ENCODE results near the gene PBX1.

Gene PBX1

DNA sequence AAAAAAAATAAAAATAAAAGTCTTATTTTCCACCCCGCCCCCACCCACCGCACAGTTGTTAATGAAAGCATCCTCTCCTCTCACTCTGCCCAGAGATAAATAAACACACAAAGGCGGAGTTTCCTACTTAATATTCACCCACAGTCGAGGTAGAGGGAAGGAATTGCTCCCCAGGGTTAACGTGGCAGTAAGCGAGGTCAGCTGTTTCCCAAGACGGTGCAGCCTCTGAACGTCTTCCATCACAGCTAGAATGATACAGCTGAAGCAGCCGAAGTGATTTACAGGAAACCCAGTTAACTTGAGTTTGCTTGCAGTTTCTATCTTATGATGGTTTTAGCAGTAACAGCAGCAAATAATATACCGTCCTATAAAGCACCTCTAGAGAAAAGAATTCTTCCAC, 283.9 kb downstream of the PBX1 start (continued):
- TF ChIP-seq ZNF701 (tag by site-specific recombination; IDR thresholded peaks at IDR 0.05) (no peak), HOXD13 (CRISPR knock-in tag; IDR thresholded peaks at IDR 0.05; ENCODE audit: borderline replicate concordance) (no peak)

DNA sequence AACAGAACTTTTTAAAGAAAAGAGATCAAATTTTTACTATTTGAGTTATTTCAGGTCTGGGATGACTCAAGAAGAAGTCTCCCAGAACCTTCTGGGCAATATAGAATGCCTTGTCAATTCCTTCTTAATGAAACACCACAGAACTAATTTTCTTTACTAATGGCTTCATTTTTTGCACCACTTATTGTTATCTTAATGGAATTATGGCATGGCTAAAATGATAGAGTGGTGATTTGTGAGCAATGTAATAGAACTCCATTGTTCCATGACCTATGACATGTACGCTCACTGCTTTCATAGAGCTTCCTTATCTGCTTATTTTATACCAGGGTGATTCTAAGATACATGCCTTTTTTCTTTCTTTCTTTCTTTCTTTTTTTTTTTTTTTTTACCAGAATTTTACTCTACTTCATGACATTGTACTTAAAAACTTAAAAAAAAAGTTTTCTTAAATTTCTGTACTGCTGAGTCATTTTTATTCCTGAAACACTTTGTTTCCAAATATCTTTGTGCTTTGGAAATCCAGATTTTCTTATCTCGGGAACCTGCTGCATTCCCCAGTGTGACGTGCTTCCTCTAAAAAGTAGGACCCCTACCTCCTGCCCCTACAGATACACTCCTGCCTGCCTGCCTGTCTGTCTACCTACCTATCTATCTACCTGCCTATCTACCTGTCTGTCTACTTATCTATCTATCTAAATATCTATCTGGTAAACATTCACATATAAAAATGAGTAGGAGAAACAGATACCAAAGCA, 284.9 kb downstream of the PBX1 start:
- CTCF ChIA-PET = no interaction called here

More for the DNA sequence above, 284.9 kb downstream of the PBX1 start:
- no peak overlapping the region for H3K4me3 ChIP-seq (ENCODE audit: low read depth, low read length)
- peaks cover 0 to 18% of the 10 kb centered on the region in 2 experiments; a peak in 1 of 3 replicates for H3K36me3 ChIP-seq (ENCODE audit: control insufficient read depth in 2 of 2, insufficient read depth in 1 of 2, low read length in 2 of 2)
- POLR2A ChIA-PET = no interaction called here
- no peak overlapping the region for H3K27ac ChIP-seq (ENCODE audit: extremely low read depth, low read depth, low read length)
- no peaks in the 10 kb centered on the region for H3K9me3 ChIP-seq (ENCODE audit: control insufficient read depth, insufficient read depth, low read depth, low read length)
- TF ChIP-seq, protein P1, sequence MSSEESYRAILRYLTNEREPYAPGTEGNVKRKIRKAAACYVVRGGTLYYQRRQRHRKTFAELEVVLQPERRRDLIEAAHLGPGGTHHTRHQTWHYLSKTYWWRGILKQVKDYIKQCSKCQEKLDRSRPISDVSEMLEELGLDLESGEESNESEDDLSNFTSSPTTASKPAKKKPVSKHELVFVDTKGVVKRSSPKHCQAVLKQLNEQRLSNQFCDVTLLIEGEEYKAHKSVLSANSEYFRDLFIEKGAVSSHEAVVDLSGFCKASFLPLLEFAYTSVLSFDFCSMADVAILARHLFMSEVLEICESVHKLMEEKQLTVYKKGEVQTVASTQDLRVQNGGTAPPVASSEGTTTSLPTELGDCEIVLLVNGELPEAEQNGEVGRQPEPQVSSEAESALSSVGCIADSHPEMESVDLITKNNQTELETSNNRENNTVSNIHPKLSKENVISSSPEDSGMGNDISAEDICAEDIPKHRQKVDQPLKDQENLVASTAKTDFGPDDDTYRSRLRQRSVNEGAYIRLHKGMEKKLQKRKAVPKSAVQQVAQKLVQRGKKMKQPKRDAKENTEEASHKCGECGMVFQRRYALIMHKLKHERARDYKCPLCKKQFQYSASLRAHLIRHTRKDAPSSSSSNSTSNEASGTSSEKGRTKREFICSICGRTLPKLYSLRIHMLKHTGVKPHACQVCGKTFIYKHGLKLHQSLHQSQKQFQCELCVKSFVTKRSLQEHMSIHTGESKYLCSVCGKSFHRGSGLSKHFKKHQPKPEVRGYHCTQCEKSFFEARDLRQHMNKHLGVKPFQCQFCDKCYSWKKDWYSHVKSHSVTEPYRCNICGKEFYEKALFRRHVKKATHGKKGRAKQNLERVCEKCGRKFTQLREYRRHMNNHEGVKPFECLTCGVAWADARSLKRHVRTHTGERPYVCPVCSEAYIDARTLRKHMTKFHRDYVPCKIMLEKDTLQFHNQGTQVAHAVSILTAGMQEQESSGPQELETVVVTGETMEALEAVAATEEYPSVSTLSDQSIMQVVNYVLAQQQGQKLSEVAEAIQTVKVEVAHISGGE (tag by site-specific recombination; conservative IDR thresholded peaks at IDR 0.05; ENCODE audit: low read depth) = no peak
- TF ChIP-seq ZBTB7A (tag by site-specific recombination; IDR thresholded peaks at IDR 0.05; ENCODE audit: low read depth) (no peak), PRDM1 (tag by site-specific recombination; IDR thresholded peaks at IDR 0.05) (no peak), ZXDB (tag by site-specific recombination; IDR thresholded peaks at IDR 0.05) (no peak), ZNF670 (tag by site-specific recombination; IDR thresholded peaks at IDR 0.05; ENCODE audit: low read depth) (no peak), ZNF423 (tag by site-specific recombination; IDR thresholded peaks at IDR 0.05) (no peak), ZNF341 (tag by site-specific recombination; IDR thresholded peaks at IDR 0.05; ENCODE audit: low read depth) (no peak), EGR2 (tag by site-specific recombination; IDR thresholded peaks at IDR 0.05; ENCODE audit: low read depth) (no peak), ZNF664 (tag by site-specific recombination; IDR thresholded peaks at IDR 0.05) (no peak), ZNF571 (tag by site-specific recombination; IDR thresholded peaks at IDR 0.05) (no peak)
- TF ChIP-seq, protein P2, sequence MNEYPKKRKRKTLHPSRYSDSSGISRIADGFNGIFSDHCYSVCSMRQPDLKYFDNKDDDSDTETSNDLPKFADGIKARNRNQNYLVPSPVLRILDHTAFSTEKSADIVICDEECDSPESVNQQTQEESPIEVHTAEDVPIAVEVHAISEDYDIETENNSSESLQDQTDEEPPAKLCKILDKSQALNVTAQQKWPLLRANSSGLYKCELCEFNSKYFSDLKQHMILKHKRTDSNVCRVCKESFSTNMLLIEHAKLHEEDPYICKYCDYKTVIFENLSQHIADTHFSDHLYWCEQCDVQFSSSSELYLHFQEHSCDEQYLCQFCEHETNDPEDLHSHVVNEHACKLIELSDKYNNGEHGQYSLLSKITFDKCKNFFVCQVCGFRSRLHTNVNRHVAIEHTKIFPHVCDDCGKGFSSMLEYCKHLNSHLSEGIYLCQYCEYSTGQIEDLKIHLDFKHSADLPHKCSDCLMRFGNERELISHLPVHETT (tag by site-specific recombination; IDR thresholded peaks at IDR 0.05) = no peak
- TF ChIP-seq, protein P3, sequence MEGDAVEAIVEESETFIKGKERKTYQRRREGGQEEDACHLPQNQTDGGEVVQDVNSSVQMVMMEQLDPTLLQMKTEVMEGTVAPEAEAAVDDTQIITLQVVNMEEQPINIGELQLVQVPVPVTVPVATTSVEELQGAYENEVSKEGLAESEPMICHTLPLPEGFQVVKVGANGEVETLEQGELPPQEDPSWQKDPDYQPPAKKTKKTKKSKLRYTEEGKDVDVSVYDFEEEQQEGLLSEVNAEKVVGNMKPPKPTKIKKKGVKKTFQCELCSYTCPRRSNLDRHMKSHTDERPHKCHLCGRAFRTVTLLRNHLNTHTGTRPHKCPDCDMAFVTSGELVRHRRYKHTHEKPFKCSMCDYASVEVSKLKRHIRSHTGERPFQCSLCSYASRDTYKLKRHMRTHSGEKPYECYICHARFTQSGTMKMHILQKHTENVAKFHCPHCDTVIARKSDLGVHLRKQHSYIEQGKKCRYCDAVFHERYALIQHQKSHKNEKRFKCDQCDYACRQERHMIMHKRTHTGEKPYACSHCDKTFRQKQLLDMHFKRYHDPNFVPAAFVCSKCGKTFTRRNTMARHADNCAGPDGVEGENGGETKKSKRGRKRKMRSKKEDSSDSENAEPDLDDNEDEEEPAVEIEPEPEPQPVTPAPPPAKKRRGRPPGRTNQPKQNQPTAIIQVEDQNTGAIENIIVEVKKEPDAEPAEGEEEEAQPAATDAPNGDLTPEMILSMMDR (tag by site-specific recombination; IDR thresholded peaks at IDR 0.05) = no peak
- TF ChIP-seq, protein P4, sequence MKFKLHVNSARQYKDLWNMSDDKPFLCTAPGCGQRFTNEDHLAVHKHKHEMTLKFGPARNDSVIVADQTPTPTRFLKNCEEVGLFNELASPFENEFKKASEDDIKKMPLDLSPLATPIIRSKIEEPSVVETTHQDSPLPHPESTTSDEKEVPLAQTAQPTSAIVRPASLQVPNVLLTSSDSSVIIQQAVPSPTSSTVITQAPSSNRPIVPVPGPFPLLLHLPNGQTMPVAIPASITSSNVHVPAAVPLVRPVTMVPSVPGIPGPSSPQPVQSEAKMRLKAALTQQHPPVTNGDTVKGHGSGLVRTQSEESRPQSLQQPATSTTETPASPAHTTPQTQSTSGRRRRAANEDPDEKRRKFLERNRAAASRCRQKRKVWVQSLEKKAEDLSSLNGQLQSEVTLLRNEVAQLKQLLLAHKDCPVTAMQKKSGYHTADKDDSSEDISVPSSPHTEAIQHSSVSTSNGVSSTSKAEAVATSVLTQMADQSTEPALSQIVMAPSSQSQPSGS (tag by site-specific recombination; IDR thresholded peaks at IDR 0.05; ENCODE audit: low read depth) = no peak
- TF ChIP-seq, protein P5, sequence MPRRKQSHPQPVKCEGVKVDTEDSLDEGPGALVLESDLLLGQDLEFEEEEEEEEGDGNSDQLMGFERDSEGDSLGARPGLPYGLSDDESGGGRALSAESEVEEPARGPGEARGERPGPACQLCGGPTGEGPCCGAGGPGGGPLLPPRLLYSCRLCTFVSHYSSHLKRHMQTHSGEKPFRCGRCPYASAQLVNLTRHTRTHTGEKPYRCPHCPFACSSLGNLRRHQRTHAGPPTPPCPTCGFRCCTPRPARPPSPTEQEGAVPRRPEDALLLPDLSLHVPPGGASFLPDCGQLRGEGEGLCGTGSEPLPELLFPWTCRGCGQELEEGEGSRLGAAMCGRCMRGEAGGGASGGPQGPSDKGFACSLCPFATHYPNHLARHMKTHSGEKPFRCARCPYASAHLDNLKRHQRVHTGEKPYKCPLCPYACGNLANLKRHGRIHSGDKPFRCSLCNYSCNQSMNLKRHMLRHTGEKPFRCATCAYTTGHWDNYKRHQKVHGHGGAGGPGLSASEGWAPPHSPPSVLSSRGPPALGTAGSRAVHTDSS (tag by site-specific recombination; IDR thresholded peaks at IDR 0.05) = no peak
- H3K4me1 ChIP-seq (ENCODE audit: control insufficient read depth, insufficient read depth, low read length) = no peaks in the 10 kb centered on the region
